Suprapubic skin (tissue), 4 donors: ENCODE measurements around the gene SHANK3.

ENCODE experiments used
- EP300 ChIP-seq: sonication (generic); formaldehyde crosslinking; IDR thresholded peaks from one replicate; pipeline ENCODE4 v1.6.1; 2017; ENCODE audit warnings: antibody characterized with exemption
- POLR2AphosphoS5 ChIP-seq, 3 donors: sonication (generic); formaldehyde crosslinking; IDR thresholded peaks; one replicate each; pipeline ENCODE4 v1.6.1; 2017; ENCODE audit warnings: antibody characterized with exemption in 3 of 3
- TF ChIP-seq, protein P1 (sequence below), 2 donors: fragments of 200-600 bp in 1 of 2; fragments of 450-650 bp in 1 of 2; sonication (generic) in 1 of 2; IDR thresholded peaks; one replicate each; pipeline ENCODE4 v1.5.1; 2016 to 2019; ENCODE audit warnings: antibody characterized with exemption in 2 of 2, mild to moderate bottlenecking in 1 of 2, moderate library complexity in 1 of 2

GRCh38 chr22:50633086-50633485 lies 39.5 kb upstream of the SHANK3 start:
- no peak for TF ChIP-seq POLR2AphosphoS5 (IDR thresholded peaks at IDR 0.05)
- TF ChIP-seq, protein P1, sequence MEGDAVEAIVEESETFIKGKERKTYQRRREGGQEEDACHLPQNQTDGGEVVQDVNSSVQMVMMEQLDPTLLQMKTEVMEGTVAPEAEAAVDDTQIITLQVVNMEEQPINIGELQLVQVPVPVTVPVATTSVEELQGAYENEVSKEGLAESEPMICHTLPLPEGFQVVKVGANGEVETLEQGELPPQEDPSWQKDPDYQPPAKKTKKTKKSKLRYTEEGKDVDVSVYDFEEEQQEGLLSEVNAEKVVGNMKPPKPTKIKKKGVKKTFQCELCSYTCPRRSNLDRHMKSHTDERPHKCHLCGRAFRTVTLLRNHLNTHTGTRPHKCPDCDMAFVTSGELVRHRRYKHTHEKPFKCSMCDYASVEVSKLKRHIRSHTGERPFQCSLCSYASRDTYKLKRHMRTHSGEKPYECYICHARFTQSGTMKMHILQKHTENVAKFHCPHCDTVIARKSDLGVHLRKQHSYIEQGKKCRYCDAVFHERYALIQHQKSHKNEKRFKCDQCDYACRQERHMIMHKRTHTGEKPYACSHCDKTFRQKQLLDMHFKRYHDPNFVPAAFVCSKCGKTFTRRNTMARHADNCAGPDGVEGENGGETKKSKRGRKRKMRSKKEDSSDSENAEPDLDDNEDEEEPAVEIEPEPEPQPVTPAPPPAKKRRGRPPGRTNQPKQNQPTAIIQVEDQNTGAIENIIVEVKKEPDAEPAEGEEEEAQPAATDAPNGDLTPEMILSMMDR (IDR thresholded peaks at IDR 0.05) = no peak
- no peak for TF ChIP-seq EP300
